ENCODE results near the gene MXRA7.
A peak's percentile ranks its signal among the peaks of the same experiment; 100 is the strongest.

- TF ChIP-seq ZNF274 (IDR thresholded peaks at IDR 0.05; ENCODE audit: low read depth, low read length) = no peak
- TF ChIP-seq YY1 (IDR thresholded peaks at IDR 0.05; ENCODE audit: insufficient read depth, insufficient read length) = no peak
- TF ChIP-seq SUZ12 (IDR thresholded peaks at IDR 0.05; ENCODE audit: extremely low read depth, insufficient read depth, insufficient read length) = peak; percentile 55
Measured at GRCh38 chr17:76710863-76711611, at the start of gene MXRA7.

Data from NT2/D1 (cell line).